Thyroid gland (tissue), 4 donors: Measurements from ENCODE around the gene ANXA3. TPM values are rescaled to one million over a fixed set of nuclear protein-coding genes. Genes with fewer than 3 reads are reported as not detected.

Experiments
- DNase-seq, 2 donors: peaks; one replicate each; pipeline ENCODE4 v3.0.0-alpha.2; 2019
- H3K27ac ChIP-seq, 3 donors: fragments of 200-600 bp; sonication (generic); 1 replicate in 2 of 3; 2 replicates in 1 of 3; pipeline ENCODE4 v1.5.1; 2016 to 2019; ENCODE audit warnings: mild to moderate bottlenecking in 1 of 3, moderate library complexity in 1 of 3
- H3K27me3 ChIP-seq: fragments of 200-600 bp; sonication (generic); one replicate; pipeline ENCODE4 v1.5.1; 2019
- H3K36me3 ChIP-seq, 2 donors: fragments of 200-600 bp; sonication (generic); one replicate each; pipeline ENCODE4 v1.5.1; 2016 to 2019
- H3K4me1 ChIP-seq, 2 donors: fragments of 200-600 bp; sonication (generic); one replicate each; pipeline ENCODE4 v1.5.1; 2017 to 2019
- H3K4me3 ChIP-seq, 3 donors: fragments of 200-600 bp; sonication (generic); replicated peaks in 1 of 3; 1 replicate in 2 of 3; 2 replicates in 1 of 3; pipeline ENCODE4 v1.5.1; 2016; ENCODE audit warnings: mild to moderate bottlenecking in 1 of 3
- H3K9me3 ChIP-seq: fragments of 200-600 bp; sonication (generic); one replicate; pipeline ENCODE4 v1.5.1; 2017
- CTCF ChIP-seq, 6 experiments: fragments of 200-600 bp in 3 of 6; fragments of 450-650 bp in 3 of 6; sonication (generic) in 3 of 6; IDR thresholded peaks; one replicate each; pipeline ENCODE4 v1.5.1; 2016 to 2019; ENCODE audit warnings: antibody characterized with exemption in 6 of 6, mild to moderate bottlenecking in 2 of 6, inconsistent platforms in 1 of 6, moderate library complexity in 1 of 6
- POLR2A ChIP-seq, 2 donors: fragments of 450-650 bp; IDR thresholded peaks; one replicate each; pipeline ENCODE4 v1.6.1; 2017; ENCODE audit warnings: antibody characterized with exemption in 2 of 2, mild to moderate bottlenecking in 2 of 2, moderate library complexity in 1 of 2
- WGBS, 2 donors: methylation state at CpG; one replicate each; pipeline ENCODE4 v1.1.5; 2017; 5-methylcytosine and 5-hydroxymethylcytosine counted together
- intact Hi-C: fragments of 100-400 bp; cut with DNase I; formaldehyde crosslinking; loops from one replicate; pipeline ENCODE4 v1.15.1; 2023
- total RNA-seq, 4 donors: library from RNA; depleted of rRNA; stranded (reverse); fragments of >200 nt; gene quantifications; one replicate each; pipeline ENCODE4 v1.2.3, GENCODE V29; 2016

The ANXA3 gene
- total RNA-seq, 4 donors from 2014 or later: 98.7 to 213 (median 156) TPM

- intact Hi-C loops: loop anchor here (5.0 kb wide), 1 partner anchor 159 kb away; the partner anchor contains the start of gene BMP2K
- WGBS, 2 donors: 62 to 71% methylated on average over 1 of the region's 1 CpG
- Histone ChIP-seq H3K9me3 (no peaks in the 10 kb centered on the region), H3K36me3 (no peaks in the 10 kb centered on the region), H3K4me1 (no peaks in the 10 kb centered on the region), H3K27ac (no peak overlapping the region), H3K27me3 (no peaks in the 10 kb centered on the region), H3K4me3 (no peak overlapping the region)
- DNase-seq: no peak
- TF ChIP-seq POLR2A (IDR thresholded peaks at IDR 0.05) (no peak), CTCF (IDR thresholded peaks at IDR 0.05) (no peak)
These were observed 66.9 kb downstream of the ANXA3 start for GRCh38 chr4:78618436-78618835.

GRCh38 chr4:78621395-78621794, 69.8 kb downstream of the ANXA3 start:
- Histone ChIP-seq H3K27ac (no peak overlapping the region), H3K36me3 (no peaks in the 10 kb centered on the region), H3K27me3 (no peaks in the 10 kb centered on the region), H3K4me3 (no peak overlapping the region), H3K4me1 (no peaks in the 10 kb centered on the region), H3K9me3 (no peaks in the 10 kb centered on the region)
- intact Hi-C loops: no loop called here
- no peak for DNase-seq
- WGBS, 2 donors: 80 to 87% methylated on average over 4 of the region's 4 CpGs
- TF ChIP-seq POLR2A (IDR thresholded peaks at IDR 0.05) (no peak), CTCF (IDR thresholded peaks at IDR 0.05) (no peak)

GRCh38 chr4:78622253-78622979, 70.8 kb downstream of the ANXA3 start:
- intact Hi-C loops: no loop called here
- 74 to 87% methylated on average over 6 of the region's 6 CpGs for WGBS, 2 donors

GRCh38 chr4:78624048-78624447, 72.5 kb downstream of the ANXA3 start:
- H3K4me3 ChIP-seq: no peak overlapping the region
- peaks cover 0 to 13% of the 10 kb centered on the region in 2 donors for H3K4me1 ChIP-seq
- intact Hi-C loops: no loop called here
- H3K9me3 ChIP-seq: no peaks in the 10 kb centered on the region
- H3K36me3 ChIP-seq: no peaks in the 10 kb centered on the region
- WGBS, 2 donors: 93 to 94% methylated on average over 7 of the region's 7 CpGs
- no peaks in the 10 kb centered on the region for H3K27me3 ChIP-seq
- no peak for DNase-seq
- TF ChIP-seq CTCF (IDR thresholded peaks at IDR 0.05) (no peak), POLR2A (IDR thresholded peaks at IDR 0.05) (no peak)
- no peak overlapping the region for H3K27ac ChIP-seq

More at GRCh38 chr4:78622253-78622979, 70.8 kb downstream of the ANXA3 start:
- DNase-seq: no peak
- peaks cover 0 to 5% of the 10 kb centered on the region in 2 donors for H3K4me1 ChIP-seq
- H3K27ac ChIP-seq: no peak overlapping the region
- no peaks in the 10 kb centered on the region for H3K27me3 ChIP-seq
- no peaks in the 10 kb centered on the region for H3K36me3 ChIP-seq
- H3K4me3 ChIP-seq: no peak overlapping the region
- no peaks in the 10 kb centered on the region for H3K9me3 ChIP-seq
- TF ChIP-seq POLR2A (IDR thresholded peaks at IDR 0.05): no peak
- no peak for TF ChIP-seq CTCF (IDR thresholded peaks at IDR 0.05)

- Histone ChIP-seq H3K36me3 (no peaks in the 10 kb centered on the region), H3K27ac (no peak overlapping the region), H3K27me3 (no peaks in the 10 kb centered on the region), H3K4me3 (no peak overlapping the region), H3K4me1 (peaks cover 8 to 23% of the 10 kb centered on the region in 2 donors), H3K9me3 (no peaks in the 10 kb centered on the region)
- no peak for DNase-seq
- 81 to 87% methylated on average over 2 of the region's 2 CpGs for WGBS, 2 donors
- TF ChIP-seq CTCF (IDR thresholded peaks at IDR 0.05) (no peak), POLR2A (IDR thresholded peaks at IDR 0.05) (no peak)
- intact Hi-C loops: no loop called here
These were observed 73.5 kb downstream of the ANXA3 start for GRCh38 chr4:78625073-78625472.
